OCI-M2 (cell line): ENCODE results near the gene DAPK1.
"Not testable (repeated sequence)": the region's sequence is repeated elsewhere in the genome, so short reads cannot be mapped to it uniquely, and the experiment has no call there.

Experiments used
- DNase-seq: peaks from one replicate; lab custom pipeline; 2025; ENCODE audit not compliant: unreplicated experiment; lab: John Stamatoyannopoulos, UW

The DAPK1 gene

GRCh38 chr9:87729246-87729645 is 231.6 kb downstream of the DAPK1 start:
- no peak for DNase-seq

DNA sequence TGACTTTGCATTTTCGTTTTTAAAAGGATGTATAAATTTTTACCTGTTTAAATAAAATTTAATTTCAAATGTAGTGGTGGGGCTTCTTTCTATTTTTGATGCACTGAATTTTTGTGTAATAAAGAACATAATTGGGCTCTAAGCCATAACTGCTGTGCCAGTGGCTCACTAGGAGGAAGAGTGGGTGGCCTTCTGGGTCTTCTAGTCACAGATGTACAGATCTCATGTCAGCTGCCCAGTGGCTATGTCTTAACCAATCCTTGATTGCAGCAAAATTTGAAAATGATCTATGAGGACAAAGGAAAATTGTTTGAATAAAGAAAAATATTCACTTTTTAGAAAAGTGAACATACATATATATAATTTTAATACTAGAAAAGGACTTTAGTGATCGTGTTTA is 233.7 kb downstream of the DAPK1 start:
- no peak for DNase-seq

GRCh38 chr9:87732344-87732743 is 234.7 kb downstream of the DAPK1 start:
- DNase-seq, result no peak

GRCh38 chr9:87732756-87733155 is 235.1 kb downstream of the DAPK1 start:
- DNase-seq, result no peak

DNA sequence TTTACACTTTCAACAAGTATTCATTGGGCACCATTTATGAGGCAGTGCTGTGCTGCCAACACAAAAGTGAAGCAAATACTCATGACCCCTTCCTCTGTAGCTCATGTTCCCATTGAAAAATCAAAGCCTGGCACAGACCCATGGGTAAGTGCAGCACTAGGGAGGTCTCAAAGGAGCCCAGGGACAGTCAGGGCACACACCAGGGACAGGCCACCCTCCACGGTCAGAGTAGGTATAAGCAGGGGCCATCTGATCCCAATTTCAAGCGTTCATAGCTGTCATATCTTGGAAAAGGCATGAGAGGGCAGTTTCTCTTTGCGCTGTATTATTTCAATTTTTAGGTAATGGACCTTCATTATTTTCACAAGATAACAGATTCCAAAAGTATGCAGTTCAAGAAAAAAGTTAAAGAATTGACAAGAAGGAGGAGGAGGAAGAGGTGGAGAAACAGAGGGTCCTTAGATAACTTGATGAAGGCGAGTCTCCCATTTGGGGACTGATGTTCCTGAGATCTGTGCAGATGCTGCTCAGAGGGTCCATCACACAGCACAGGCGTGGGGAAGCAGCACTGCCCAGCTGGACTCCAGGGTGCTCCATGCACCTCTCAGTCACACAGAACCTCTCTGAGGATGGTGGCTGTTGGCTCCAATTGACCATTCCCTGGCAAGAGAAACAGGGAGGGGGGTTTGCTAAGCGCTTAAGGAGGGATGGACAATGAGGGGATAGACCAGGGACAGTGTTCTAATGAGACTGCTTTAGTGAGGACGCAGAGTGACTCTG is 235.8 kb downstream of the DAPK1 start:
- no peak for DNase-seq

- no peak for DNase-seq
Observed at GRCh38 chr9:87734106-87734505, 236.4 kb downstream of the DAPK1 start.

DNA sequence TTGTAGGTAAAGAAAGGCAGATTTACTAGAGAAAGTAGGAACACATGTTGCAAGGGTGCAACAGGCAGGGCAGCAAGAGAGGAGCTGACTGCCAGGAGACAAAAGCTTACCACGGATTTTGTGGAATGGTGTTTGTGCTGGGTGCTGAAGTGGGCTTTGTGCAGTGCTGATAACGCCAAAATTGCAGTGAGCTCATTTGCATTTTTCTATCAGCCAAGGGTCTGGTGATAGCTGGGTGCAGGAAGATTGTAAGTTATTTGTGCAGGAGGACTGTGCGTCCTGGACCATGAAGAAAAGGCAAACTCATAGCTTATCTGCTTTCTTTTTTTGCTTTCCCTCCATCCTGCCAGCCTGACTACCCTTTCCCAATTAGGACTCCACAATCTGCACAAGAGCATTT is 241.9 kb downstream of the DAPK1 start:
- DNase-seq, result no peak

DNA sequence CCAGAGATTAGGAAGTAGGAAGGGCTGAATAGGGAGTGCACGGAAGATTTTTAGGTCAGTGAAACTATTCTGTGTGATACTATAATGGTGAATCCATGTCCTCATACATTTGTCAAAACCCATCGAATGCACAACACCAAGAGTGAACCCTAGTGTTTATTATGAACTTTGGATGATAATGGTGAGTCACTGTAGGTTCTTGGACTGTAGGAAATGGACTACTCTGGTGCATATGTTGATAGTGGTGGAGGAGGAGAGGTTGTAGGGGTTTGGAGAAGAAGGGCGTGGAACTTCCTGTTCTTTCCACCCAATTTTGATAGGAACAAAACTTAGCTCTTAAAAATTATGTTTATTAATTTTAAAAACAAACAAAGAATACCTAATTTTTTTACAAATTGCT is 242.5 kb downstream of the DAPK1 start:
- DNase-seq, result no peak

DNA sequence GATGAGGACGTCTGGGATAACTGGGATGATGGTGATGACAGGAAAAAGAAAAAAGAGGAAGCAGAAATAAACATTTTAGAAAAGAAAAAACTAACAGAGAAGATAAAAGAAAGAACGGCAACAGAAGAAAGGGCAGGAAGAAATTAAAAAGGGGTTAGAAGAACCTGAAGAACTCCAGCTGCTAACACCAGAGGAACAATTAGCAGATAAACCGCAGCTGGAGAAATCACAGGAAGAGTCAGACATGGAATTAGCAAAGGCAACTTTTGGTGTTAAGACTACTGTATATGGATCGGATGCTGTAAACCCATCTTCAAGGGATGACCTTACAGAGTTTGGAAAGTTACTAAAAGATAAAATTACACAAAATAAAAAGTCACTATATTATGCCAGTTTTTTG is 243.7 kb downstream of the DAPK1 start:
- no peak for DNase-seq

GRCh38 chr9:87741891-87742290 is 244.2 kb downstream of the DAPK1 start:
- DNase-seq, result no peak

- DNase-seq, result no peak
Observed at GRCh38 chr9:87742813-87743428, 245.3 kb downstream of the DAPK1 start.

- DNase-seq, result not testable (repeated sequence)
Observed at GRCh38 chr9:87744247-87744646, 246.6 kb downstream of the DAPK1 start.

- DNase-seq, result no peak
Observed at GRCh38 chr9:87746186-87746585, 248.5 kb downstream of the DAPK1 start.

- no peak for DNase-seq
Observed at GRCh38 chr9:87748881-87749280, 251.2 kb downstream of the DAPK1 start.

DNA sequence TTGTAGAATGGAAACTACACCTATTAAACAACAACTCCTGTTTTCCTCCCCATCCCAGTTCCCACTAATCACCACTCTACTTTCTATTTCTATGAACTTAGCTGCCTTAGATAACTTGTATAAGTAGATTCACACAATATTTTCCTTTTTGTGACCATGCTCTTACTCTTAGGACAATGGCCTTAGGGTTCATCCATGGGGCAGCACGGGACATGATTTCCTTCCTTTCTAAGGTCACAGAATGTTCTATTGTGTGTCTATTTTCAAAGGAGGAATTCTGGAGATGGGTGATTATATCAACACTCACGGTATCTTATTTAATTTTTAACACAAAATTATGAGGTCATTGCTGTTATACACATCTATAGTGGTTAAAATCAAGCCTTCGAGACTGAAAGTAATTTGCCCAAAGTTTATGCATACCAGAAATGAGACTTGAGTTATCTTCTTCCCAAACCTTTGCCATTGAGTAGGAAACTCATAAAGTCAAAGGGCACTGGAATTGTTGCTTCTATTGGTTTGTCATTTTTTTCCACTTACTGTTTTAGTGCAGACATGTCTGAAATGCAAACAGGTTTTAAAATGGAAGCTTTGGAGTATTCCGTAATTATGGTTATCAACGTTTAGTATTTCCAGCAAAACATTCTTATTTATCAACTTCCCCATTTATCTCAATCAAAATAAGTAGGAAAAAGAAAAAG is 251.8 kb downstream of the DAPK1 start:
- no peak for DNase-seq

DNA sequence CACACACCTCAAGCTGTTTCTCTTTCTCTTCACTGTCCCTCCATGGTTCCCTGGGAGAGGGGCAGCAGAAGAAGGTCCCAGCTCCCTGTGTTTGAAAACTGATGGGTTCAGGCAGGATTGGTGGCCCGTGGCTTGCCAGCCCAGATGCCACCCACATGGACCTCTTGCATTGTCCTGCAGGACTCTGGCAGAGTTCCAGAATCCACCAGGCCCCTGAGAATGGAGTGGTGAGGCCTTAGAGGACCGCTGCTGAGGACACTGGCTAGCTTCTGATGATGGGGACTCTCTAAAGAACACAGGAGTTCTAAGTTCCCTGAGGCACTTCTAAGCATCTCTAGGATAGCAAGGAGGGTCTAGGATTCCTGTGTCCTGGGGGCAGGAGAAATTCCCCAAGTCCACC is 253.1 kb downstream of the DAPK1 start:
- no peak for DNase-seq

DNA sequence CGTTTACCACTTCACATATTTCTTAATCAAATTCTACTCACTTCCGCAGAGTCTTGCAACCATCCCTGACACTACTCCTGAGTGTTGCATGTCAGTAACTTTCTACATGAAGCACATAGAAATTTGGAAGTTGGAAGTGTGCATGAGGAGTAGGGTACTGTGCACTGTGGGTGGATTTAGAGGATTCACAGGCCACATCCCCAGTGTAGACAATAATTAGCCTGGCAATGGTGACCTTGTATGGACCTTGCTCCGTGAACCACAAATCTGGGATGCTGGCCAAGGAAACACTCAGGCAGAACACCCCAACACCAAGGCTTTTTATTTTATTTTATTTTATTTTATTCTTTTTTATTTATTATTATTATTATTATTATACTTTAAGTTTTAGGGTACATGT is 253.8 kb downstream of the DAPK1 start:
- no peak for DNase-seq

DNA sequence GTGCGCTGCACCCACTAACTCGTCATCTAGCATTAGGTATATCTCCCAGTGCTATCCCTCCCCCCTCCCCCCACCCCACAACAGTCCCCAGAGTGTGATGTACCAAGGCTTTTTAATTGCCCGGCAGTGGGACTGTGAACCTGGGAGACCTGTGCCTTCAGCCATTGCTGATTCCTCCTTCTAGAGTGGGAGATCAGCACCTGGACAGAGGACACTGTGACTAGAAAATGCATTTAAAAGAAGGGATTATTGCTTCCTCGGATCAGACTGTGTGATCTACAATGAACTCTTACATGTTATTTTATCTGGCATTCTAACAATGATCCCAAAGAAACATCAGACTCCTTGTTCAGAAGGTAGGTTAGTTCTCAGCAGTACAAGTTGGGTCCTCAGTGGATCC is 254.2 kb downstream of the DAPK1 start:
- no peak for DNase-seq

GRCh38 chr9:87753313-87753712 is 255.6 kb downstream of the DAPK1 start:
- DNase-seq, result no peak
